NOMO-1 treated with dmso at 0.1 percent for 144 hours (cell line): ENCODE measurements around the gene ENTPD6.

Experiments used
- DNase-seq: peaks from one replicate; lab custom pipeline; 2025; ENCODE audit not compliant: unreplicated experiment; lab: John Stamatoyannopoulos, UW

ENTPD6 gene

DNA sequence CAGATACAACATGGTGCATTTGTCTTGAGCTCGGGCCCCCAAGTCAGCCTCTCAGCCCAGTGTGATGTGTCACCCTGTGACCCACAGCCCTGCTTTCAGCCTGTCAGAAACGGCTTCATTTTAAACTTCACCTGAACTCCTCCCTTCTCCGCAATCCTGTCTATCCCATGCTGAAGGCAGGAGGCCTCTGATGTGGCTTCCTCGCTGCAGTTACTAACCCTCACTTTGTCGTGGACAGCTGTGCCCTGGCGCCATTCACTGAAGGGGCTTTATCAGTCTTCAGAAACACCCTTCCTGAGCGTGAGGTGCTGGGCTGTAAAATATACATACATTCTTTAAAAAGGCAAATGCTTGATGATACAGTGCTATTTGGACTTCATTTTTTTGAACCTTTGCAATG lies 7.9 kb upstream of the ENTPD6 start:
- DNase-seq: no peak

DNA sequence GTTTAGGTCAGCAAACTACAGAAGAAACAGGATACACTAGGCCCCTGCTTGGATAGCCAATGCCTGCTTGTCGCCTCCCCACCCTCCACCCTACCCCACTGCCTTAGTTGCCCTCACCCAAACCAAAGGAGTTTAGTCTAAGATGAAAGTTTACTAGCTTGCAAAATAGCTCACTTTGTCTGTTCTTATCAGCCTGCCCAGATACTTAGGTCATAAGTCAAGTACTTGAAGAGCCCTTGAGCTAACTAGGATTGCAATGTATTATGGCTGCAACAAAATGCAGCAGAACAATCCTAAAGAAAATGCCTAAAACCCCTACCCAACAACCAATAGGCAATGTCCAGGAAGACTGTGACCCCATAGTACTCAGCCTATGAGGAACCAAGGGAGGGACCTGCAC lies 7.3 kb upstream of the ENTPD6 start:
- no peak for DNase-seq

DNA sequence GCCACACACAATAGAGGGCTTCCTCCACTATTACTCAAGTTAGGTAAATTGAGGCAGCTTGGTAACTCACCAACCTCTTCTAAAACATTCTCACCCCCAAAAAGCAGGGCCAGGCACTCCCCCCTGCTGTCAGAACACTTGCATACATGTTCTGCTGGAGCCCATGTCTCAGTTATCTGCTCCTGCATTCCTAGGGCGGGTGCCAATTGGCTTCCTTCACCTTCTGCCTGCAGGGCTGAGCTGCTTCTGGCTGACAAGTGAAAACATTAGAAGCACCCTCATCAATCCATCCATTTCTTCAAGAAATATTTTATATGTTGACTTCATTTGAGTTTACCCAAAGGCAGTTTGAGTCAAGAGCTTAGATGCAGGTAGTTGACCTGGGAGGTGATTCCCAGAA lies 4.5 kb upstream of the ENTPD6 start:
- DNase-seq: no peak

DNA sequence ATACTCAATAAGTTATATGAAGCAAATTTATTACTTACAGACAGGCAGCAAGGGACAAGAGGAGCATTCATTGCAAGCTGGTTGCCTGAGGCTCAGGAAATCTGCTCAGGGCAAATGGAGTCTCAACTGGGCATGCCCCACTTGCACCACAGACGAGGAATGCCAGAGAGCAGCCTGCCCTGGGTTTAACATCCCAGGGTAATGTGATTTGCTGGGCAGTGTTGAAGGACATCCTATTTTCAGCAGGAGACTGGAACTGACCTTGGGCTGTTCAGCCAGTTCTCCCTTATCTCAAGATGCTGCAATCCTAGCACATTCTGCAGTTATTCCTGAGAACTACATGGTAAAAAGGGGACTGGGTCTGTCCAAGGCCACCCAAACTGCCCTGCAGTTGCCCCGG lies 3.8 kb upstream of the ENTPD6 start:
- DNase-seq: no peak

DNA sequence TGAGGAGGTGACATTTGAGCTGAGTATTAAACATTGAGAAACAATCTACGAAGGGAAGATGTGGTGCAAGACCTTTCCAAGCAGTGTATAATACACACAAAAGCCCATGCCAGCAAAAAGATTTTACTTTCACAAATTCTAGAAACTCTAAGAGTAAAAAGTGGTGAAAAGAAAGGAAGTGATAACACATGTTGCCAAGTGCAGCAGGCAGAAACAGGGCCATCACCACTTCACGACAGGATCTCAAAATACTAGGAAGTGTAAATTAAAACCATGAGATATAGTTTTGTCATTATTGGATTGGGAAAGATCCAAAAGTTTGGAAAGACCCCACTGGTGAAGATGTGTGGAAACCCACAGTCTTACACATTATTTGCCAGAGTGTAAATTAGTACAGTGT lies 1.7 kb upstream of the ENTPD6 start:
- DNase-seq: no peak

DNA sequence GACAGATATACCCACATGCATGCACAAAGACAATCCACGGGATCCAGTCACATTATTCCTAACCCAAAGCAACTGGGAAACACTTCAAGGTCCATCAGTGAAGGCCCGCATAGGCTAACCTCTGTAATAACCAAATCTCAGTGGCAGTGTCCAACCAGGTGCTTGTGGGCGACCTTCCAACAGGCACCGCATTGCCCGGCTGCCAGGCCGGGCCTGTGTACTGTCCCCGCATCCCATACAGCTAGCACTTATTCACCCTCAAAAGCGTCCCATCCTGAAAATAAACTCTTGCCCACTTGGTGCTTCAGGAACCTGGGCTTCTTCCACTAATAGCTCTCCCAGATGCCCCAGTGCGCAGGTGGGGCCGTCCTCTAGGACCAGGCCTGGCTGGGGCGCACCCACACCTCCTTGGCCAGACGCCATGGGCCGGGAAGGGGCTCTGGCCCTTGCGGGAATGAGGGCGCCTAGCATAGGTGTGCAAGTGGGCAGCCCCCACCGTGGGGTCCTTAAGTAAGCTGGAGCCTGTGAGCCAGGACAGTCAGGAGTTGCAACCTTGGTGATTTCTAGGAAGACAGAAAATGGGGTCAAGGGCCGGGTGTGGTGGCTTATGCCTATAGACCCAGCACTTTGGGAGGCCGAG lies 1.1 kb upstream of the ENTPD6 start:
- DNase-seq: no peak

DNA sequence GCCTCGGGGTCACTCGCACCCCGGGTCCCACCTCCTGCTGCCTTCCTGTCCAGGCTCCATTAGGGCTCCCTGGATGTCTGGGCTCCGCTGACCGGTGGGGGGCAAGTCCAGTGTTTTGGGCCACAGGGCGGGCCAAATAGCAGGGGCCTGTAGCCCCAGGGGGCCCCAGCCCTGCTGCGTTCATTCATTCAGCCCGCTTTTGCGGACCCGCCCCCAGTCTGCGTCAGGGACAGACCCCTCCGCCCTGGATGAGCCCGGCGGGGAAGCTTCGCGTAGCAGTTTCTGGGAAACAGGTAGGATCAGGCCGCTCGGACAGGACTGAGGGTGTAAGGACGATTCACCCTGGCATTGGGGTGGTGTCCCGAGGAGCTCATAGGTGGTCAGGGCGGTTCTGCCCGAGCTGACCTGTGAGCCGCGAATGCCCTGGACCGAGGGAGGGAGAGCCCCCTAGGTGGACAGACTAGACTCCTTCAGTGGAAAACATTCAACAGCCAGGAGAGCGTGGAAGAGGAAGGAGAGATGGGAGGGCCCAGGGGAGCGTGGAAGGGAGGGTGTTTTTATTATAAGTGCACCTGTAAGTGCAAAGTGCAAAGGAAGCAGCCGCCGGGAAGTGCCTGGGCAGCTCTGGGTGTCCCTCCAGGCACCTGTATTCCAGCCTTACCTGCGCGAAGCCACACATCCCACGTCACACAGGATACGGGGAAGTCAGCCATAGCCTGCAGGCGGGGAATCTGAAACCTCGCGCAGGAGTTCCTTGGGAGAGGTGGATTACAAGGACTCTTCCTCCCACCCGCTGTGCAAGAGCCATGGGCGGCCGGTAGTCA lies 662 bp downstream of the ENTPD6 start:
- DNase-seq: no peak

DNA sequence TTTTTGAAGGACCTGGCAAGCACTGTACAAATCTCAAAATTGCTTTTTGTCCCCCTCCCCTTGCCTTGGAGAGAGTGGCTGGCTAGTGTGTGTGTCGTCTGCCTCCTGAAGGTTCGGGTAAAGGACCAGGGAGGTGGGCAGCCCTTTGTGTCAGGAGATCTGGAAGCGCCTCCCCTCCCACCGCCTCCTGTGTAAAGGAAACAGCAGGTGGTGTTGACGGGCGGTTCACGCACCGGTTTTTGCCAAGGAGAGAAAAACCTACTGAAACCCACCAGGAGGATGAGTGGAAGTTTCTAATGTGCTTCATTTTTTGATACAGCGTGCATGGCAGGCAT lies 1.2 kb downstream of the ENTPD6 start:
- DNase-seq: no peak

DNA sequence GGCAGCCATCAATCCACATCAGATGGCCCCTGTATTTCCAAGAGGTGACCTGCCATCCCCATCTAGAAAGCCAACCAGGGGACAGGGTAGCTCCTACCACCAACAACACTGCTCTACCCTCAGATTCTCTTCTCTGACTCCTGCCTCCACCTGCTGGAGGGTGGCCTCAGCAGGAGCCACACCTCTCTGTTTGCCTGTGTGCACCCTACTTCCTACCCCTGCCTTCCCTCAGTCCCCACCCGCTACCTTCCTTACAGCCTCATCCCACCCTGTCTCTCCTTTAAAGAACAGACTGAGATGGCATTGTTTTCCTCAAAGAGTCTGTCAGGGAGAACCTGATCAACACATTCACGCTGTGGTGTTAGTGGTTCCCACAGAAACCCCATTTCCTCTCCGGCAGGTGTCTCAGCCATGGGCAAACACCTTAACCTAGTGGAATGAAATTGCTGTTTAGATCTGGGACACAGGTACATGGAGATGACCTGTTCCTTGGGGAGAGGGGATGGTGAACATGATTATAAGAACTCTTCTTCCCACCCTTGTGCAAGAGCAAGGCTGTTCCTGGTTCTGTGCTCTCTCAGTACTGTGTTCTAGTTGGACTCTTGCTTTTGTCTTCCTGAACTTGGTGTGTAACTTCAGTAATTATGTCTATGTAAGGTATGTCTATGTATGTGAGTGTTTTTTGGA lies 1.8 kb downstream of the ENTPD6 start:
- no peak for DNase-seq

DNA sequence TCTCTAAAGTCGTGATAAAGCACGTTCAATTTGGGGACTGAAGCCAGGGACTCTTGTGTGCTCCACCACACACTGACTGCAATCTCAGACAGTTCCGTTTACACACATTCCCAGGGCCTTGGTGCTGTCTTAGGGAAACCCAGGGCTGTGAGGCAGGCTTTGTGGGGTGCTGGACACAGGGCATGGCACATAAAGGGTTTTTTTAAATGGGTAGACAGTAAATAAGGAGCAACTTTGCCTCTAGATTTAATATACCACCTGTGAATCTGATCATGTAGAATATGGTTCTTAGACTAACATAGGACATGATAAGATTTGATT lies 2.3 kb downstream of the ENTPD6 start:
- no peak for DNase-seq

DNA sequence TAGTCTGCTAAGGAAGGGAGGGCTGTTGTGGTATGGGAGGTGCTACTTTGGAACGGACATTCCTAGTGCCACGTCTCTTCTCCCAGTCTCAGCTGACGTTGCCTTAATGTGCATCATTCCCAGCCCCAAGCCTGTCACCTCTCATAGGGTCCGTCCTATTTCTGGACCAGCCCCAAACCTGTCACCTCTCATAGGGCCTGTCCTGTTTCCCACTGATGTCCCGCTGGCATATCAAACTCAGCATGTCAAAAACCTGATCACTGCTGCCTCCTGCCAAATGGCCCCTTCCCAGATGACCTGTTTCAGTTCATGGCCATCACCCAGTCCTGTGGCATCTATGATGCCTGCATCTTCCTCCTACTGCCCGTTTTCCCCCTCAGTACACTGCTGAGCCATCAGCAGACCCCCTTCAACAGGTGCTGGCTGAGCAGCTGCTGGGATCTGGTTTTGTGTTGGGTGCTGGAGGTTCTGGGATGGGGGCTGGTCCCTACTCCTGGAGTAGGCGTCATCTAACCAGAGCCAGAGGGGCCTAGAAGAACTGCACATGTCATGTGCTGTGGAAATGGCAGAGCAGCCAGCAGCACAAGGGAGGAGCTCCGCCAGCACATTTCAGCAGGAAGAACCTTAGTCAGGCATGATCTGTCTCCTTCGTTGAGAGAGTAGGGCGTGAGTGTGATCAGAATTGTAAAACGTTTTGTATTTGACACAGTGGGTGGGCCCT lies 3.3 kb downstream of the ENTPD6 start:
- no peak for DNase-seq

DNA sequence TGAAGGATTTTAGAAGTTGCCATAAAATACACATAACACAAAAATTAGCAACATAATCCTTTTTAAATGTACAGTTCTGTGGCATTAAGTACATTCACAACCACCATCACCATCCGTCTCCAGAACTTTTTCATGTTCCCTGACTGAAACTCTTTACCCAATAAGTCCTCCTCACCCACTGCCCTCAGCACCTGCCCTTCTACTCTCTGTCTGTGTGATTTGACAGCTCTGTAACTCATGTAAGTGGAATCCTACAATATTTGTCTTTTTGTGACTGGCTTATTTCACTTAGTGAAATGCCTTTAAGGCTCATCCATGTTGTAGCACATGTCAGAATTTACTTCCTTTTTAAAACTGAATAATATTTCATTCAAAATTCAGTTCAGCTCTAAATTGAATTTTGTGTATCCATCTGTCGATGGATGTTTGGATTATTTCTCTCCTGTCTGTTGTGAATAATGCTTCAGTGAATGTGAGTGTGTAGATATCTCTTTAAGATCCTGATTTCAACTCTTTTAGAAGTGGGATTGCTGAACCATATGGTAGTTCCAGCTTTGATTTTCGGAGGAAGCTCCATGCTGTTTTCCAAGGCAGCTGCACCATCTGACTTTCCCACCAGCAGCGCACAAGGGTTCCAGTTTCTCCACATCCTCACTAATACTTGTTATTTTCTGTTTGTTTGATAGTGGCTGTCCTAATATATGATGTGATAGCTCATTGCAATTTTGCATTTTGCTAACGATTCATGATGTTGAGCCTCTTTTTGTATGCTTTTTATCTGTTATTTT lies 4.2 kb downstream of the ENTPD6 start:
- no peak for DNase-seq

DNA sequence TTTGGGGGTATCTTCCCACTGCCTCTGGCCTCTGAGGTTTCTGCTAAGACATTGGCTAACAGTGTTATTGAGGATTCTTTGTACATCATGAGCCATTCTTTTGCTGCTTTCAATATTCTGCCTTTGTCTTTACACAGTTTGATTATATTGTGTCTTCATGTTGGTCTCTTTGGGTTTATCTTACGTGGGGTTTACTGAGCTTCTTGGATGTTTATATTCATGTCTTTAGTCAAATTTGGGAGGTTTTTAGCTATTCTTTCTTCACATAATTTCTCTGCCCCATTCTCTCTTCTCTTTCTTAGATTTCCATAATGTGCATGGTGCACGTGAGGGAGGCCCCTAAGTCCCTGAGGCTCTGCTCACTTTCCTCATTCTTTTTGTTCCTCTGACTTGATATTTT lies 7.6 kb downstream of the ENTPD6 start:
- no peak for DNase-seq

DNA sequence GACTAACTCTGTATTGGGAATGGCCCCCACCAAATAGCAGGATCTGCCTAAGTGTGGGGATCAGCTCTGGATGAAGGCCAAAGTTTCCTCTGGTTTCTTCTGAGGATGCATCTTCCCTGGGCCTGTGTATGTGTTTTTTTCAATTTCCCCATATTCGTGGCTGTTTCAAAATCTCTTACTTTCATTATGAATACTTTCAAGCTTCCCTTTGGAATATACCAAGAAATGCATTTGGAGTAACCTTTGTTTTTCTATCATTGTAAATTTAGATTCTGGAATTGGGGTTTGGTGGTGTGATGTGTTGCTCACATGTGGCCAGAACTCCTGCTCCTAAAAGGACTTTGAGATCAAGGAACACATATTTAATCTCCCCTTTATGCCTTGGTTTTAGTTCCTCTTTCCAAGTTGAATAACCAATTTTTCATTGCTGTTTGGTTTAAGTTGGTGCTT lies 8.4 kb downstream of the ENTPD6 start:
- peak; percentile 12 for DNase-seq

DNA sequence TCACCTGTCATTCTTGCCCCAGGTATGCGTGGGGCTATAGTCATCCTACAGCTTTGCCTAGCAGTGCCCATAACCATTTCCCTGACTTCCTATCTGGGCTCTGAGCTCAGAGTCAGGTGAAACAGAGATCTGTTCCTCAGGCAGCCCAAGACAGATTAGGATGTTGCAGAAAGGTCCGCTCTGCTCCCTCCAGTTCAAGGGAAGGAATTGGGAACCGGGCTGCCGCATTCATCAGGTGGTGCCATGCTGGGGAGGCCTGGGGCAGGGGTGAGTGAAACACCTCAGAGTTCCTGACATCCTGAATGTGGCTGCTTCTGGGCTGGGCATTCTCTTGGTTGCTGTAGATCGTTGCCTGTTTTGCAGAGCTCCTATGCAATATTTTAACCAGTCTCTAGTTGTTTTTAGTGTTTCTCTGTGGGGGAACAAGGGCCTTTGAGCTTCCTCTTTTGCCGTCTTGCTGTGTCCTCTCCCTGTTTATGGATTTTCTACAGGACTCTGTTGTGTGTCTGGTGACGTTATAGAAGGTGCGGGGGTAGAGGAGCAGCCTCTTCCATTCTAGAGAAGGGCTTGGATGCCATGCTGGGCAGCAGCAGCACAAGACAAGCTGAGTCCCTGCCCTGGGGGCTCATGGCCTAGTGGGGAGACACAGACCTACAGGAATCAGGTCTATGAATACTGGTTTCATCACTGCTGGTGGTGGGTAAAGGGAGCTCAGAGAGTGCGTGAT lies 9.2 kb downstream of the ENTPD6 start:
- DNase-seq: peak; percentile 33

DNA sequence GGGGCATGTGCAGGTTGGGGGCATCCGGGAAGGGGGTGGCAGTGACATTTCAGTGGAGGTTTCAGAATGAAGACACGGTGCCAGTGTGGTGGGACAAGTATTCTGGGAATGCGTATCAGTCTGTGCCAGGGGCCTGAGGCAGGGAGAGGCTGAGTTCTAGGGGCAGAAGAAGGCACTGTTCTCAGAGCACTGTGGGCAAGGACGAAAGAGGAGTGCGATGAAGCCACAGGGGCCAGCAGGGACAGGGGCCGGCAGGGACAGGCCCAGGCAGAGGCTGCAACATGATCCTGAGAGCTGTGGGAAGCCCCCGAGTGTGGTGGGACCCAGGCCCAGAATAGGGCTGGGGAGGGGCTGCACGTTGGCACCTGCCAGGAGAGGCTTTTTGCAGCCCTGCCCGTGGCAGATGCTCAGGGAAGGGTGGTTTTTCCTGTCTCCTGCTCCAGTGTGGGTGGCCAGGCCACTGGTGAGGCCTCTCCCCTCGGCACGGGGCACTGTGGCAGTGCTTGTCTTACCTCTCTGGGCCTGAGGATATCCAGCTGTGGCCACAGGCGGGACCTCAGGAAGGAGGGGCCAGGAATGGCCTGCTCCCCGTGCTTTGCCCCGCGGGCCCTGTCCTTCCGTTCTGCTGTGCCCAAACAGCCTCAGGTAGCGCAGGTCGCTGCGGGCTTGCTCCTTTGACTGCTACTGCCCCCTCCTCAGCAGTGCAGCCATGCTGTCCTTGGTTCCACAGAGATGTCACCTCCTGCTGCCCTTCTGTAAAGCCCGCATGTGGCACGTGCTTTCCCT lies 10.0 kb downstream of the ENTPD6 start:
- DNase-seq: no peak

DNA sequence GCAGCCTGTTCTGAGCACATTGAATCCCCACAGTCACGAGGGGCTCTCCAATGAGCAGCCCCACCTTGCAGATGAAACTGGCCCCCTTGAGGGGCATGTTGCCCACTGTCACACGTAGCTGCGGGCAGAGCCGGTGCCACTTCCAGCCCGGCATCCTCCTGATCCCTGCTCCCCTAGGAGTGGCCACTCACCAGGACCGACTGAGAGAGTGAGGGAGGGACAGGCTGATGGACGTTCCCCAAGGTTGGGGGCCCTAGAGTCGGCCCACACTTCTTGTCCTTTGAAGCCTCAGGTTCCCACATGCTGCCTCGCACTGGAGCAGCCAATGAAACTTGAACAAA lies 10.5 kb downstream of the ENTPD6 start:
- DNase-seq: no peak

DNA sequence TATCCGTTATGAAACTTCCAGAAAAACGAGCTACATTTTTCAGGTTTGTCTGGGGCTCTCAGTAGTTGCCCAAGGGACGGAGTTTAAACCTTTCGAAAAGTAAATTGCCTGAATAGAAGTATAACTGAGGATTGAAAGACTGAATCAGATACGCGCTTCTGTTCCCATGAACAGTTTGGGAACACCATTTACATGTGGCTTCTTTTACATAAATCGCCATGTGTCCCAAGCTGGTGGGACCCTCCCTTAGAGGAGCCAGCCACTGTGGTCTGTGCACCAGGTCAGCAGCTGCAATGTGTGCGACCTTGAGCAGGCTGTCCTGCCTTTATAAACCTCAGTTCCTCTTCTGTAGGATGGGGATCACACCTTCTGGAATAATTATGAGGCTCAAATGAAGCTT lies 11.0 kb downstream of the ENTPD6 start:
- DNase-seq: no peak

DNA sequence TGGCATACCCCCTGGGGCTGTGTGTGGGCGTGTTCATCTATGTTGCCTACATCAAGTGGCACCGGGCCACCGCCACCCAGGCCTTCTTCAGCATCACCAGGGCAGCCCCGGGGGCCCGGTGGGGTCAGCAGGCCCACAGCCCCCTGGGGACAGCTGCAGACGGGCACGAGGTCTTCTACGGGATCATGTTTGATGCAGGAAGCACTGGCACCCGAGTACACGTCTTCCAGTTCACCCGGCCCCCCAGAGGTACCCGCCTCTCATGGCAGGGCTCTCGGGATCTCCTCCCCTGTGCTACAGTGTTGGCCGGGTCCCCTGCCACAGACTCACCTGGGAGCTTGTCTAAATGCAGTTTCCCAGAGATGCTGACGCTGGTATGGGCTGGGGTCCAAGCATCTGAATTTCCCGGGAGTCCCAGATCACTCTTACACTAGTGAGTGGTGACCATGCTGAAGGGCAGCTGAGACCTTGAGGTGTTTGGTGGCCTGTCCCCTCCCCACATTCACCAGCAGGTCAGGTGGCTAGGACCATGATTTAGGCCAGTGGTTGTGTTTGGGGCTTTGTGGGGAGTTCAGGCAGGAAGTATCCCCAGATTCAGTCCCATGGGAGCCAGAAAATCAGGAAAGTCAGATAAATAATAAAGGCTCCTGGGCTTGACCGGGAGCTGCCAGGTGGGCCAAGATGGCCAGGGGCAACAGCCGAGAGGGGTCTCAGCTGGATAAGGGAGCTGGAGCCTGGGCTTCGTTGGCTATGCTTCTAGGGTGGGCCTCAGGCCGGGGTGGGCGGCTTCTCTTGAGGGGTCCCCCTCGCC lies 11.8 kb downstream of the ENTPD6 start:
- no peak for DNase-seq
